HUES64 (cell line): ENCODE results near the gene ATP13A2.
A peak's percentile ranks its signal among the peaks of the same experiment; 100 is the strongest.
"Not testable (repeated sequence)": the region's sequence is repeated elsewhere in the genome, so short reads cannot be mapped to it uniquely, and the experiment has no call there.

Experiments used
- H3K27ac ChIP-seq: 2 replicates; pipeline ENCODE4 v1.7.0; 2013; ENCODE audit warnings: low read depth, low read length, inconsistent platforms
- H3K27me3 ChIP-seq: 2 replicates; pipeline ENCODE4 v1.6.1; 2013; ENCODE audit warnings: mild to moderate bottlenecking, low read length; ENCODE audit not compliant: insufficient read depth
- H3K36me3 ChIP-seq: 2 replicates; pipeline ENCODE4 v1.6.1; 2013; ENCODE audit warnings: mild to moderate bottlenecking, low read length; ENCODE audit not compliant: insufficient read depth
- H3K4me1 ChIP-seq: 2 replicates; pipeline ENCODE4 v1.6.1; 2013; ENCODE audit warnings: mild to moderate bottlenecking, low read length, moderate library complexity; ENCODE audit not compliant: insufficient read depth
- H3K4me3 ChIP-seq: 2 replicates; pipeline ENCODE4 v1.5.1; 2013; ENCODE audit warnings: mild to moderate bottlenecking, low read length, moderate library complexity
- H3K9ac ChIP-seq: 2 replicates; pipeline ENCODE4 v1.6.1; 2013; ENCODE audit warnings: mild to moderate bottlenecking, low read depth, low read length
- H3K9me3 ChIP-seq: 2 replicates; pipeline ENCODE4 v1.6.1; 2013; ENCODE audit warnings: low read depth, low read length; ENCODE audit not compliant: insufficient read depth
- WGBS: fragments of 150-250, 120-280 bp; methylation state at CpG from one replicate; pipeline ENCODE4 v1.1.7; 2013; ENCODE audit warnings: missing lambda C conversion rate; 5-methylcytosine and 5-hydroxymethylcytosine counted together

ATP13A2 gene

GRCh38 chr1:16955186-16955585 lies 56.5 kb downstream of the ATP13A2 start:
- H3K27me3 ChIP-seq = no peaks in the 10 kb centered on the region
- no peak overlapping the region for H3K27ac ChIP-seq
- peaks cover under 1% of the 10 kb centered on the region; the same call in 1 of the 2 replicates for H3K4me1 ChIP-seq
- peaks cover 46% of the 10 kb centered on the region for H3K36me3 ChIP-seq
- 96% methylated on average over 25 of the region's 25 CpGs for WGBS
- H3K9ac ChIP-seq = no peak overlapping the region
- H3K9me3 ChIP-seq = no peaks in the 10 kb centered on the region
- H3K4me3 ChIP-seq = no peak overlapping the region

GRCh38 chr1:16954579-16954978 lies 57.1 kb downstream of the ATP13A2 start:
- WGBS = 95% methylated on average over 18 of the region's 18 CpGs
- H3K9ac ChIP-seq = no peak overlapping the region
- H3K4me3 ChIP-seq = no peak overlapping the region
- peaks cover 46% of the 10 kb centered on the region for H3K36me3 ChIP-seq
- no peaks in the 10 kb centered on the region for H3K27me3 ChIP-seq
- H3K4me1 ChIP-seq = no peaks in the 10 kb centered on the region
- no peak overlapping the region for H3K27ac ChIP-seq
- H3K9me3 ChIP-seq = no peaks in the 10 kb centered on the region

- WGBS = 95% methylated on average over 4 of the region's 4 CpGs
- peaks cover 47% of the 10 kb centered on the region for H3K36me3 ChIP-seq
- not testable (repeated sequence) for H3K4me1 ChIP-seq, H3K4me3 ChIP-seq, H3K27ac ChIP-seq, H3K9me3 ChIP-seq, H3K27me3 ChIP-seq, H3K9ac ChIP-seq
Measured at GRCh38 chr1:16952376-16952775, 59.4 kb downstream of the ATP13A2 start.

- H3K9ac ChIP-seq, H3K9me3 ChIP-seq, H3K27ac ChIP-seq, H3K4me3 ChIP-seq, H3K4me1 ChIP-seq, H3K27me3 ChIP-seq: not testable (repeated sequence)
- 96% methylated on average over 7 of the region's 7 CpGs for WGBS
- H3K36me3 ChIP-seq = peaks cover 40% of the 10 kb centered on the region
Measured at GRCh38 chr1:16949026-16949425, 62.7 kb downstream of the ATP13A2 start.

GRCh38 chr1:16948282-16948891 lies 63.3 kb downstream of the ATP13A2 start:
- not testable (repeated sequence) for H3K27me3 ChIP-seq, H3K27ac ChIP-seq, H3K9ac ChIP-seq, H3K4me1 ChIP-seq, H3K9me3 ChIP-seq, H3K4me3 ChIP-seq
- WGBS = 95% methylated on average over 26 of the region's 26 CpGs
- H3K36me3 ChIP-seq = peaks cover 46% of the 10 kb centered on the region

- Histone ChIP-seq H3K4me3 (no peak overlapping the region), H3K4me1 (no peaks in the 10 kb centered on the region), H3K27me3 (no peaks in the 10 kb centered on the region), H3K9ac (no peak overlapping the region), H3K9me3 (no peaks in the 10 kb centered on the region), H3K27ac (no peak overlapping the region), H3K36me3 (peaks cover 58% of the 10 kb centered on the region)
- WGBS = 91% methylated on average over 19 of the region's 19 CpGs
Measured at GRCh38 chr1:16946646-16947045, 65.1 kb downstream of the ATP13A2 start.

- H3K4me1 ChIP-seq = not testable (repeated sequence)
Measured at GRCh38 chr1:16946185-16946584, 65.5 kb downstream of the ATP13A2 start.

GRCh38 chr1:16945512-16945911 lies 66.2 kb downstream of the ATP13A2 start:
- H3K27me3 ChIP-seq, H3K9me3 ChIP-seq, H3K27ac ChIP-seq, H3K9ac ChIP-seq, H3K4me1 ChIP-seq, H3K4me3 ChIP-seq: not testable (repeated sequence)
- WGBS = 92% methylated on average over 1 of the region's 9 CpGs
- H3K36me3 ChIP-seq = peaks cover 62% of the 10 kb centered on the region

More at GRCh38 chr1:16946185-16946584, 65.5 kb downstream of the ATP13A2 start:
- not testable (repeated sequence) for H3K27me3 ChIP-seq, H3K9ac ChIP-seq, H3K4me3 ChIP-seq, H3K27ac ChIP-seq, H3K9me3 ChIP-seq
- H3K36me3 ChIP-seq = peaks cover 61% of the 10 kb centered on the region
- WGBS = 92% methylated on average over 9 of the region's 13 CpGs

- Histone ChIP-seq H3K36me3 (peaks cover 62% of the 10 kb centered on the region), H3K27ac (no peak overlapping the region), H3K4me3 (no peak overlapping the region), H3K27me3 (no peaks in the 10 kb centered on the region), H3K9me3 (no peaks in the 10 kb centered on the region), H3K9ac (no peak overlapping the region), H3K4me1 (no peaks in the 10 kb centered on the region)
- WGBS = 95% methylated on average over 19 of the region's 19 CpGs
Measured at GRCh38 chr1:16944038-16944437, 67.7 kb downstream of the ATP13A2 start.

GRCh38 chr1:16939386-16940180 lies 72.1 kb downstream of the ATP13A2 start:
- H3K9ac ChIP-seq = not testable (repeated sequence)

GRCh38 chr1:16938351-16939321 lies 73.1 kb downstream of the ATP13A2 start:
- WGBS = 21% methylated on average over 51 of the region's 51 CpGs
- peaks cover 4% of the 10 kb centered on the region for H3K4me1 ChIP-seq
- peak overlapping the region; percentile 71 for H3K27ac ChIP-seq
- peak overlapping the region; percentile 50 for H3K4me3 ChIP-seq
- H3K27me3 ChIP-seq = no peaks in the 10 kb centered on the region
- H3K9ac ChIP-seq = peak overlapping the region; percentile 58
- H3K36me3 ChIP-seq = peaks cover 65% of the 10 kb centered on the region
- no peaks in the 10 kb centered on the region for H3K9me3 ChIP-seq

More at GRCh38 chr1:16939386-16940180, 72.1 kb downstream of the ATP13A2 start:
- H3K9me3 ChIP-seq, H3K27me3 ChIP-seq, H3K4me1 ChIP-seq: not testable (repeated sequence)
- 90% methylated on average over 32 of the region's 32 CpGs for WGBS
- peaks cover 64% of the 10 kb centered on the region for H3K36me3 ChIP-seq
- H3K4me3 ChIP-seq = peak overlapping the region; percentile 26; the same call in 1 of the 2 replicates
- H3K27ac ChIP-seq = peak overlapping the region; percentile 41; the same call in 1 of the 2 replicates
